ENCODE measurements around the gene TRIO.

The TRIO gene

DNA sequence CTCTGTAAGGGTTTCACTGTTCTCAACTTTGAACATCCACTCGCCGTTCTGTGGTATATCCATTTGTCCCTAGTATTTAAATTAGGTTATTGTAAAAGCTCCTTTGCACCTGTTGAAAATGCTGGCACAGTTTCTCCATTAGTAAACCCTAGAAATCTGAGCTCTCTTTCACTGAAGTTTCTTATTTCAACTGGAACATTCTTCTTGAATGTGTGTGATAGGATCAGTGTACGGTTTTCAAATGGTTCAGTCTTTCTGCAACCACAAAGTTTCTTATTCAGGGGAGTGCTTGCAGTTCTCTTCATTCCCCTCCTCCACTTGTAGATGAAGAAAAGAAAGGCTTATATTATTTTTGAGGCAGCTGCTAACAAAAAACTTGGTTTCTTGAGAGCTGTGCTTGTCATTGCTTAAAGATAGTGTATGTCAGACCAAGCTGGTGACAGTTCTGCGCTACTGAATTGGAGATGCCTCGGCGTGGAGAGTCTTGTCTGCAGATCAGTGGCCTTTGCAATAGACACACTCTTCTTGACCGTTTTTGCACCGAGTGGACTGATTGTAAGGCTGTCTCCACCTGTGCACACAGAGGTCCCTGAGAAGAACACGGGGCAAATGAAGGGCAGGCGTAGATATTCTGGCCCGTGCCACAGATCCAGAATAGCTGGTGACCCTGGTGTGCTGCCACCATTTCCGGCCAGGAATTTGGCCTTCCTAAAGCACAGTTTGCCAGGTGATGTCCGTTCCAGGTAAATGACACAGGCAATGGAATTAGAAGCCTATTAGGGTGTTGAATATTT, 102.2 kb downstream of the TRIO start:
- Histone ChIP-seq H3K9ac (ENCODE audit: low read length) (no peak overlapping the region), H3K4me3 (ENCODE audit: low read length) (no peak overlapping the region), H3K4me1 (ENCODE audit: low read length) (no peaks in the 10 kb centered on the region), H2AFZ (ENCODE audit: low read length) (no peak overlapping the region), H3K79me2 (ENCODE audit: low read length) (peaks cover 63% of the 10 kb centered on the region), H3K4me2 (ENCODE audit: low read depth, low read length) (no peak overlapping the region), H3K9me3 (replicated peaks; ENCODE audit: insufficient read depth, low read length) (no peaks in the 10 kb centered on the region), H3K27me3 (replicated peaks; ENCODE audit: insufficient read depth, low read length) (no peaks in the 10 kb centered on the region), H3F3A (ENCODE audit: insufficient read depth, low read length) (no peaks in the 10 kb centered on the region), H4K20me1 (ENCODE audit: insufficient read depth, low read length) (no peaks in the 10 kb centered on the region; the same call in 1 of the 2 replicates), H3K9me2 (replicated peaks; ENCODE audit: insufficient read depth, low read length) (no peaks in the 10 kb centered on the region), H3K36me3 (replicated peaks; ENCODE audit: insufficient read depth, low read length) (no peaks in the 10 kb centered on the region), H3K27ac (ENCODE audit: low read length) (no peak overlapping the region; the same call in 1 of the 2 replicates)
- no peak for TF ChIP-seq CTCF (IDR thresholded peaks at IDR 0.05; ENCODE audit: low read length)
- TF ChIP-seq EZH2 (optimal IDR thresholded peaks at IDR 0.05; ENCODE audit: low read depth, low read length) = no peak
- no peak for TF ChIP-seq EZH2phosphoT487 (IDR thresholded peaks at IDR 0.05; ENCODE audit: low read length)
- DNase-seq = no peak

DNA sequence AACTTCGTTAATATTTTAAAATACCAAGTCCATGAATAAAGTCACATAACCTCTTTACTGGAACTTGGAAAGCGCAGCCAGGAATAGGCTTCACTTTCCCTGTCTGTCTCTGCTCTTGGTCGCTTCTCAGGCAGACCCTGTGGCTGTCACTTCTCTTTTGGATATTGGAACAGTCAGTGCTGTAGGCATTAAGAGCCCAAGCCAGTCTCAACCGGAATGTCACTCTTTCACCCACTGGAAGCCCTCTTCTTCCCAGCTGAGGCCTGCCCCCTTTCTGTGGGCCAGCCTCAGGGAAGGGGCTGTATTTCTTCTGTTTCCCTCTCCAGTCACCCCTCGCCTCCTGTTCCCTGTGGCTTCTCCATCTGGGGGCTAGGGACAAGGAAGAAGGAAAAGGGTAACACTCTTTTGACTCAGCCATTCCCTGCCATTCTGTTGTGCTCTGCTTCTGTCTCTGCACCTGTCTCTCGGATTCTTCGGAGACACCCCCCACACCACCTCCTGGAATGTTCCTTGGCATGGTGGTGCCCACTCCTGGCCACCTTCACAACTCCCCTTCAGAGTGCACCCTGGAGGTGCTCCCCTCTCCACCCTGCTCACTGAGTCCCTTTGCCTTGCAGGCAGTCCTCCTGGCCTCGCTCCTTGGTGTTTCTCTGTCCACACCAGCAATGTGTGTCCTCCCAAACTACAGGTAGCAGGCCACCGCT, 103.4 kb downstream of the TRIO start:
- no peaks in the 10 kb centered on the region for H3F3A ChIP-seq (ENCODE audit: insufficient read depth, low read length)
- H3K27me3 ChIP-seq (replicated peaks; ENCODE audit: insufficient read depth, low read length) = no peaks in the 10 kb centered on the region
- TF ChIP-seq CTCF (IDR thresholded peaks at IDR 0.05; ENCODE audit: low read length) = no peak
- no peak for TF ChIP-seq EZH2phosphoT487 (IDR thresholded peaks at IDR 0.05; ENCODE audit: low read length)
- no peak for TF ChIP-seq EZH2 (optimal IDR thresholded peaks at IDR 0.05; ENCODE audit: low read depth, low read length)
- H3K9me2 ChIP-seq (replicated peaks; ENCODE audit: insufficient read depth, low read length) = no peaks in the 10 kb centered on the region
- H3K4me2 ChIP-seq (ENCODE audit: low read depth, low read length) = no peak overlapping the region
- no peaks in the 10 kb centered on the region for H3K36me3 ChIP-seq (replicated peaks; ENCODE audit: insufficient read depth, low read length)
- DNase-seq = no peak
- no peaks in the 10 kb centered on the region for H3K9me3 ChIP-seq (replicated peaks; ENCODE audit: insufficient read depth, low read length)
- H3K4me1 ChIP-seq (ENCODE audit: low read length) = no peaks in the 10 kb centered on the region
- H4K20me1 ChIP-seq (ENCODE audit: insufficient read depth, low read length) = no peaks in the 10 kb centered on the region; the same call in 1 of the 2 replicates
- peaks cover 70% of the 10 kb centered on the region for H3K79me2 ChIP-seq (ENCODE audit: low read length)
- no peak overlapping the region for H3K9ac ChIP-seq (ENCODE audit: low read length)
- H3K27ac ChIP-seq (ENCODE audit: low read length) = no peak overlapping the region
- H2AFZ ChIP-seq (ENCODE audit: low read length) = no peak overlapping the region
- no peak overlapping the region for H3K4me3 ChIP-seq (ENCODE audit: low read length)

GRCh38 chr5:14247054-14247386, 103.9 kb downstream of the TRIO start:
- Histone ChIP-seq H3F3A (ENCODE audit: insufficient read depth, low read length) (no peaks in the 10 kb centered on the region), H2AFZ (ENCODE audit: low read length) (no peak overlapping the region), H3K4me1 (ENCODE audit: low read length) (no peaks in the 10 kb centered on the region), H3K36me3 (replicated peaks; ENCODE audit: insufficient read depth, low read length) (no peaks in the 10 kb centered on the region), H3K27me3 (replicated peaks; ENCODE audit: insufficient read depth, low read length) (no peaks in the 10 kb centered on the region), H3K4me2 (ENCODE audit: low read depth, low read length) (no peak overlapping the region), H3K9me2 (replicated peaks; ENCODE audit: insufficient read depth, low read length) (no peaks in the 10 kb centered on the region), H4K20me1 (ENCODE audit: insufficient read depth, low read length) (no peaks in the 10 kb centered on the region; the same call in 1 of the 2 replicates), H3K9ac (ENCODE audit: low read length) (no peak overlapping the region), H3K27ac (ENCODE audit: low read length) (no peak overlapping the region), H3K4me3 (ENCODE audit: low read length) (no peak overlapping the region), H3K9me3 (replicated peaks; ENCODE audit: insufficient read depth, low read length) (no peaks in the 10 kb centered on the region), H3K79me2 (ENCODE audit: low read length) (peaks cover 67% of the 10 kb centered on the region)
- TF ChIP-seq EZH2 (optimal IDR thresholded peaks at IDR 0.05; ENCODE audit: low read depth, low read length) = no peak
- TF ChIP-seq EZH2phosphoT487 (IDR thresholded peaks at IDR 0.05; ENCODE audit: low read length) = no peak
- no peak for TF ChIP-seq CTCF (IDR thresholded peaks at IDR 0.05; ENCODE audit: low read length)
- no peak for DNase-seq
